HG03139 (cell line): Measurements from ENCODE around the gene NKX2-2.

Experiments
- ATAC-seq: cut with Tn5 transposase; IDR thresholded peaks from one replicate; pipeline ENCODE4 v1.9.1; 2021; ENCODE audit not compliant: unreplicated experiment

NKX2-2 gene

DNA sequence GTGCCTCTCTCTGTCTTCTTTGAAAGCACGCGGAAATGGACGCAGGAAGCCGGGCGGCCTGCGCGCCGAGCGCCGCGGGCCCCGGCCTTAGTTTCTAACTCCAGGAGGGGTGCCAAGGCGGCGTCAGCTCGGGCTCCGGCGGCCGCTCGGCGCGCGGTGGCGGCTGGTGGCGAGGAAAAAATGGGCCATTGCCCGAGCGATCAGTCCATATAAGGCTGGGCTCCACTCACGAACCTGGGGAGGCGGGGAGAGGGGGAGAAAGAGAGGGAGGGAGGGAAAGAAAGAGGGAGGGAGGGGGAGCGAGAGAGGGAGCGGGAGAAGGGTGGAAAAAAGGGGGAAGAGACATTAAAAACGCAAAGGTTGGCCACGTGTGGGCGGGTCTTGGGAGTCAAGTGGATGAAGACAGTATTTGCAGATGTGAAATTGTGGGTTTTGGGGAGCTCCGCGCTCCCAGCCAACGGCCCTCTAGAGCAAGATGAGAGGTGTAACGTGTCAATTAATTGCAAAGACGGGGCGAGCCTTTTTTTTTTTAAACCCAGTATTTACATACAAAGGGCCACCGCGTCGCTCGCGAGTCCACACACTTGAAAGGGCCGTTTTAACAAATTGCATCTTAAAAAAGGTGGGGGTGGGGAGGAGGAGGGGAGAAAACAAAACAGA lies at the start of gene NKX2-2:
TSS of gene NKX2-2 (minus strand) at position 184 of the 660 bp plus-strand sequence. CDS start 395 bp downstream, outside the sequence.
- ATAC-seq, result no peak

DNA sequence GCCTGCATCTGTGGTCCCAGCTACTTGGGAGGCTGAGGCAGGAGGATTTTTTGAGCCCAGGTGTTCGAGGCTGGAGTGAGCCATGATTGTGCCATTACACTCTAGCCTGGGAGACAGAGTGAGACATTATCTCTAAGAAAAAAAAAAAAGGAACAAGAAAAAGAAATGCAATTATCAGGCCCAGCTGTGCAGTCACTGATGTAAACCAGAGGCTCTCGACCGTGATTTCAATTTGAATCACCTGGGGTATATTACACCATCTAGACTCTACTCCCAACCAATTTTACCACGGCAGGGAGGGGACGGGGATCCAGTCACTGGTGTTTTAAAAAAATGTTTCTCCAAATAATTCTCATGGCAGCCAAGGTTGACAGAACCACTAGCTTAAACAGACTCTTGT lies 48.8 kb upstream of the NKX2-2 start:
- no peak for ATAC-seq

DNA sequence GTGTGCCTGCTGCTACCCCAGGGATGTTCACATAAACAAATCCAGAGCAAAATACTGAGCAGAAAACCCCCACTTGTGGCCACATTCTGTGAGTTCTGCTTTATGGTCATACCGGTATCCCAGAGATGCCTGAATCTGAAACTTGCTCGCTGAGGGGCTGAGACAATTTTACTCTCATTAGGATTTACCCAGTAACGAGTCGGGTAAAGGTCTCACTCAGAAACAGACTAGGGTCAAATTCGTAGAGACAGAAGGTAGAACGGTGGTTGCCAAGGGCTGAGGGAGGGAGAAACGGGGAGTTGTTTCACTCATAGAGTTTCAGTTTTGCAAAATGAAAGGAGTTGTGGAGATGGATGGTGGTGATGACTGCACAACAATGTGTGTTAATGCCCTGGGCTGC lies 45.4 kb upstream of the NKX2-2 start:
- no peak for ATAC-seq

DNA sequence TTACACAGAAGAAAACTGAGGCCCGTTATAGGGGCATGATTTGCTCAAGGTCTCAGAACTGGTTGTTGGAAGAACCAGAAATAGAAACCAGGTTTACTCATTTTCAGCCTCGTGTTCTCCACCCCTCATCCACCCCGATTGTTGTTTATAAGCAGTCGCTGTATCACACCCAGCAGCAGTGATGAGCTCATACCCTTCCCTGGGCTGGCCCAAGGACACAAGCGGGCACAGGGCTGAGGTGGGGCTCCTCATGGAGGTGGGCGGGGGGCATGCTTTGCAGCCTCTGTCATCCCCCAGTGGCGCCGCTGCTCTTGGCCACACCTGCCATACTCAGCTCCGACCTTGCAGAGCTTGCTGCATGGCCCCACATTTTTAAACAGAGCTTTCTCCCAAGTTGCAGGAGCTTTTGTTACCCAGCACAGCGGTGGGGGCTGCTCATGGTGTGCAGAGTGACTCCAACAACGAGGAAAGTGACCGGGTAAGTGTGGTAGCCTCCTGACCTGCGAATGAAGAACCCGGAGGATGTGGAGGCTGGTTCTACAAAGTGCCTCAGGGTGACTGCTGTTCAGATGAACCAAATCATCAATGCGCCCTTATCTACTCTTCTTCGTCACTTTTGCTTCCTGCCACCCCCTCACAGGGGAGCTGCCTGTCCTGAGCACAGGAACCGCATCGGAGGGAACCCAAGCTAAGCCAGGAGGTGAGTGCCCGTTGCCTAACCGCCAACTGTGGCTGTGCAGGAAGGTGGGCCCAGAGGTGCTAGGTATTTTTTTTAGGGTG lies 43.6 kb upstream of the NKX2-2 start:
- no peak for ATAC-seq

DNA sequence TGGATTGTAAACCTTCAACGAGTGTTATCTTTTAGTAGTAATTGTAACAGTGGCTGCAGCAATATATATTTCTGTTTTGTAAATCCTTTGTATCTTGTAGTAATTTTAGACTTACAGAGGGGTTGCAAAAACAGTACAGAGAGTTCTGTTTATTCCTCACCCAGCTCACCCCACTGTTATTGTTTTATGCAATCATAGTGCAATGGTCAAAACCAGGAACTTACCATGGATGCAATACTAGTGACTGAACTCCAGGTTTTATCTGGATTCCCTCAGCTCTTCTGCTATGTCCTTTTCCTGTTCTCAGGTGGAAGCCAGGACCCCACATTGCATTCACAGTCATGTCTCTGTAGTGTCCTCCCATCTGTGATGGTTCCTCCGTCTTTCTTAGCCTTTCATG lies 42.5 kb upstream of the NKX2-2 start:
- no peak for ATAC-seq

DNA sequence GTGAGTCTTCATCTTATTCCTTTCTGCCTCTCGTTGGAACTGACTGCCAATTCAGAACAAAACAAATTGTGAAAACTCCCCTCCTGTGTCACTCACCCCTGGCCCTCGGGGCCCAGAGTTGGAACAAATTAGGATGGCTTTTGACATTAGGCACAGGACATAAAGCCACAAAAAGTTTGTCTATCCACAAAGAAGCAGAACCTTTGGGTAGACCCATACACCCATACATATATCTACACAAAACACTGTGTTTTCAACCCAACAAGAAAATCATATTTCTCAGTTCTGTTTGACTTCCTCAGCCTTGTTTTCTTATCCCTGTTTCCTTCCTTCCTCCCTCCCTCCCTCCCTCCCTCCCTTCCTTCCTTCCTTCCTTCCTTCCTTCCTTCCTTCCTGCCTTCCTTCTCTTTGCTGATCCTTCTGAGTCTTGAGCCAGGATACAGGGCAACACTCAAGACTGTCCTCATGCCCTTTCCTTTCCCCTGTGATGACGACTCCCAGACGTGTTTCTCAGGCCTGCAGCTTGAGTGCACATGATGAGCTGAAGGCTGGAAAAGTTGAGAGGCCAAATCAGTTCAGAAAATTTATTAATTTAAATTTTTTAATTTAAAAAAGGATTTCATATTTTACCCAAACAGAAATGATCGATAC lies 41.7 kb upstream of the NKX2-2 start:
- no peak for ATAC-seq

DNA sequence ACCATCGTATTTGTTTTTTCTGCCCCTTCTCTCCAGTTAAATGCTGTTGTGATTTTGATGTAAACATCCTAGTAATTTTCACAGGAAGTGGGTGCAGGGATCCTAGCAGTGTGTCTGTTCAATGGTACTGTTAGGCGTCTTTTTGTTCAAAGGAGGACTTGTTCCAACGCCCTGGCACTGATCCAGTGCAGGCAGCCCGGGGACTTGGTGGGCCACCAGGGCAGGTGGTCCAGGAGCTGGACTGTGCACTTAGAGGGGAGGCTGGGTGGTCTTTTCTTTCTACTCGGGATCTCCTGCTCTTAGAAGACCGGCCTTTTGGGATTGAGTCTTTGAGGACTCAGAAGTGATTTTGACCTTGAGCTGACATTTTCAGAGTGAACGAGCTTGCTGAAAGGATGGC lies 41.1 kb upstream of the NKX2-2 start:
- ATAC-seq, result no peak

DNA sequence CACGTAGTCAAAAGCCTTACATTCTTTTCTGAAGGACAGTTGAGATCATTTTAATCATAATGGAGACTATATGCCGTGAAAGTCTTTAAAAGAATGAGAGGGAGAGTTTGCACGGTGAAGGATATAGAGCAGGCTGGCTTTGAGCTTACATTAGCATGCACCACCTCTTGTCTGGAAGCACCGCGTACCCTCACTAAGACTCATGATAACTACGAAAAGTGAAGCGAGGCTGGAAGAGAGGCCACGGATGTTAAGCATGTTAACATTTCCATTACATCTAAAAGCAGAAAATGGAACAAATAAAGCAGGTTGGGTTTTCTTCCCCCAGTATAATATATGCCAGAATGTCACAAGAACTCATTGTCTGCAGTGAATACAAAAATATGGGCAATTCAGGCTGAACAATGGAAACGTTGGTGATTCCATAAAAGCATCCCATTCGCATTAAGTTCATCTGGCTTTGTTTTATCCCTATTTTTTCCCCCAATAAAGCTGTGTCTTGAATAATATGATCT lies 40.6 kb upstream of the NKX2-2 start:
- no peak for ATAC-seq

DNA sequence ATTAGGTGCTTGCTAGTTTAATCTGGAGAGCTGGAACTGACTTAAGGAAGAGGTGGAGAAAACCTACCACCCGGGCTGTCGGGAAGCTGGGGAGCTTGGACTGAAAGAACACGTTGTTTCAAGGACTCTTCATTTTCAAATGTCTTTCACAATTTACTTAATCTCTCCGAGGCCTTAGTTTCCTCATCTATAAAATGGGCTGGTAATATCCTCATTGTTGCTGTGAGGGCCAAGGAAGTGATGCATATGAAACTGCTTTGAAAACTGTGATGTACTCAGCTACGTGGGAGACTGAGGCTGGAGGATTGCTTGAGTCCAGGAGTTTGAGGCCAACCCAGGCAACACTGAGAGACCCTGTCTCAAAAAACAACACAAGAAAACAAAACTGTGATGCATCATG lies 36.7 kb upstream of the NKX2-2 start:
- ATAC-seq, result no peak

DNA sequence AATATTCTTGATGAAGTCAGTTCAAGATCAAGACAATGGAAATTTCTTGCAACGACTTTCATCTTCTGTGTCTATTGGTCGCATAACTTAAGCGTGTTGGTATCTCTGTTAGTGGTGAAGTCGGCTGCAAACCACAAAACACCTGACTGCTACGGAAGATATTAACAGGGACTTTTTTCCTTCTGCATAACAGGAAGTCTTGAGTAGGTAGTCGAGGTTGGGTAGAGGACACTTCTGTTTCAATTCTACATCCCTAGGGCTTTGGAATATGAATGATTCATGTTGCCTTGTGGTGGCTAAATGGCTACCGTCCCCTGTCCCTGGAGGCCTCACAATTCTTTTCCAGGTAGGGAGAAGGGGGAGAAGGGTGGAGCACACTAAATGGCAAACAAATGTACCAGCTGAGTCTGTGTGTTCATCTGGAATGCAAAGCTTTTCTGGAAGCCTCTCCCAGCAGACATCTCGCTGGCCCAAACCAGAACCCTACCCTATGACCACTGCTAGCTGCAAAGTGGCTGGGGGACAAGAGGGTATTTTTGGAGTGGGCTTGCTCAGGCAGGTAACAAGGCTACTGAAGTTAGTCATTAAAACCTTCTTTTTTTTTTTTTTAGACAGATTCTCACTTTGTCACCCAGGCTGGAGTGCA lies 34.6 kb upstream of the NKX2-2 start:
- peak; percentile 65 for ATAC-seq

DNA sequence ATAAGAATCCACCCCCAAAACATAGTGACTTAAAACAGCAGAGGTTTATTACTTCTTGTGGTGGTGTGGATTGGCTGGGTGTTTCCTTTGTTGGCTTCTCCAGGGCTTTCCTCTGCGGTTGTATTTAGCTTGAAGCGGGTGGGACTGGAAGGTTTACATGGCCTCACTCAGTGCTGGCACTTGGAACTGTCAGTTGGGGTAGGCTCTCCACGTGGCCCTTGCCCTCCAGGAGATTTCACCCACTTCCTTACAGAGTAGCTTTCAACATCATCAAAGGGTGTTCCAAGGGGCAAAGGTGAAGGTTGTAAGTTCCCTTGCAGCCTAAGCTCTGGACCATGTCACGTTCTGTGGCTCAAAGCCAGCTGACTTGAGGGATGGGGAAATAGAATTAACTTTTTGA lies 32.5 kb upstream of the NKX2-2 start:
- no peak for ATAC-seq

DNA sequence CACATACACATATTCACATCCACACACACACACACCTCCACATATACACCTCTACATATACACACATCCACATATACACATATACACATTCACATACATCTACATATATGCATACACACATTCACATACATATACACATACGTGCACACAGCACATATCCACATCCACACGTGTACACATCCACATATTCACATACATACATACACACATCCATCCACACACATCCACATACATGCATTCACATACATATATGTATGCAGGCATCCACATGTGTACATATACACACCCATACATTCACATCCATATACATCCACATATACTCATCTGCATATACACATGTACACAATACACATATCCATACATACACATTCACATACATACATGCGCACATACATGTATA lies 25.6 kb upstream of the NKX2-2 start:
- no peak for ATAC-seq

DNA sequence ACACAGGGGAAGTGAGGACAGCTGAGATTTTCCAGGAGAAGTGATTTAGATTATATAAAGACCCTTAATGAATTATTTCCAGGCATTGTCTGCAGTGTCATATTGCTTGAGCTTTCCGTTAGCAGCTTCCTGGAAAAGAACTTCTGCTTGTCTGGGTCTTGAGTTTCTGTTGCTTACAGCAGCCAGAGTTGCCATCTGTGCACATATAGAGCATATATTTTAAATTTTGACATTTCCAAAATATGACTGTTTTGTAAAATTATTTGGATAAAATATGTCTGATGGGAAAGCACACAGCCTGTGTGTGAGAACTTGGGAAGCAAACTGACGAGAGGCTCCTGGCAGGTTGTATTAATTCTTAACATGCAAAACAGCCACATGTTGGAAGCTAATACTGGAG lies 21.0 kb upstream of the NKX2-2 start:
- no peak for ATAC-seq

DNA sequence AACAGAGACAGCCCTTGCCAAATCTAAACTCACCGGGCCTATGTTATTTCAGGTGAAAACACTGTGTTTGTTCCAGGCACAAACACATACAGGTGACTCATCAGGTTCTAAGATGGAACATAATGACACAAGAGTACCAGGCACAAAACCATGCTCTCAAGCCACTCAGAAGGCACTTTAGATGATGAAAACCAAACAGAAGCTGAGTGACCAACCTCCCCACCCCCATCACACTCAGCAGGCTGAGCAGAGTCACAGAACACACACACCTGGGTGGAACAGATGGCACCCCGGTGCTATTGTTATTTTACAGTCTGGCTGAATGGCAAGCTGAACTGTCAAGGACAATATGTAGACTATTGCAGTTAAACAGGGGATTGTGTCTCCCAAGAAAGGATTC lies 20.6 kb upstream of the NKX2-2 start:
- ATAC-seq, result no peak

DNA sequence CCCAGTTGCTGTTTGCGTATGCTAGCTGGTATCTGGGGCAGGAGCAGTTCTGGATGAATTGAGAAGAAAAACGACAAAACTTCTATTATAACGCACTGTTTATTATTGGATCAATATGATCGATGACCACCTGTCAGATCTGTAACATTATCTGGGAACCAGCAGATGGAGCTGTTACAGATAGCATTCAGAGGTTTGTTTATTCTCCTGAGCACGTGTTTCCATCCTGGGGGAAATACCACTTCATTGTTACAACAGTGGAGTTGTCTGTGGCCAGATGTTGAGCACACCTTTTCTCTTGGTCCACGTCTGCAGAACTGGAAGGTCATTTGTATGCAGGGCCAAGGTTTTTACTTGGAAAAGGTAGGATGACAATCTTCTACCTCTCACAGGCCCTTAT lies 16.0 kb upstream of the NKX2-2 start:
- no peak for ATAC-seq

DNA sequence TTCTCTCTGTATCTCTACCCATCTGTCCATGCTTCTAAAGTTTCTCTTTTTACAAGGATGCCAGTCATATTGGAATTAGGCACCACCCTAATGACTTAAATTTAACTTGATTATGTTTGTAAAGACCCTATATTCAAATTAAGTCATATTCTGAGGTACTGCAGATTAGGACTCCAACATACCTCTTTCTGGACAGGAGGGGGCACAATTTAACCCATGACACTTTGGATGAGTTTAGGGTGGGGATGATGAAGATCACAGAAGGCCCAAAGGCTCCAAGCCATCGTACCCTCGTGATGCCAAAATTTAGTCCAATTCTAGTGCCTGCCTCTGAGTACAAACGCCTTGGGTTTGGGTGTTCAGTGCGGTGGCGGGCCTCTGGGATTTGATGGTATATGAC lies 15.0 kb upstream of the NKX2-2 start:
- ATAC-seq, result no peak

DNA sequence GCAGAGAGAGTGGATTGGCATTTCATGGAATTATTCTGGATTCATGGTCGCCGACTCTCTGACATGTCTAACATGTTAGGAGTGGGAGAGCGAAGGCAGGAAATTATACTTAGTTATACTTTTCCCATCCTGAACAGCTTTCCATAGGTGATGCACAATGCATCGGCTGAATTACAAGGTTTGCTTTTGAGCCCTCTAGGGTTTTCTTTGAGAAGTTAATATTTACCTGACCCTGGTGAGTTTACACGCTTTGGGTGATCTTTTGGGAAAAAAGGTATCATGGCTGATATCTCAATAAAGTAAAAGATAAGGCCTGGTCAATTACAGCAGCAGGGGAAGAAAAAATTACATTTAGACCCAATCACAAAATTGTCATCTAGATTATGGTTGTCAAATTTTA lies 14.0 kb upstream of the NKX2-2 start:
- ATAC-seq, result no peak

DNA sequence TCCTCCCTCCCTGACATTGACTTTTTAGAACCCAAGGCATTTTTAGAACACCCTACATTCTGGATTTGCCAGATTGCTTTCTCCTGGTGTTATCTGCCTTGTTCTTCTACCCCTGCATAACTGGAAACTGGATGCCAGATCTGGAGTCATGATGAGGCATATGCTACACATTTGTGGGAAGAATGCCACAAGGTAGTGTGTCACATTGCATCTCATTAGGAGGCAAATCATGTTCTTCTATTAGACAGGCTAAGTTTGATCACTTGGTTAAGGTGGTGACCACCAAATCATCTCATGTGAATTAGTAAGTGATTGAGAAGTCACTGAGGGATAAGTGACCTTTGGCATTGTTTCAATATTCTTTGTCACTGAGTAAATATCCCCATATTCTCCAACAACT lies 12.9 kb upstream of the NKX2-2 start:
- ATAC-seq, result no peak

DNA sequence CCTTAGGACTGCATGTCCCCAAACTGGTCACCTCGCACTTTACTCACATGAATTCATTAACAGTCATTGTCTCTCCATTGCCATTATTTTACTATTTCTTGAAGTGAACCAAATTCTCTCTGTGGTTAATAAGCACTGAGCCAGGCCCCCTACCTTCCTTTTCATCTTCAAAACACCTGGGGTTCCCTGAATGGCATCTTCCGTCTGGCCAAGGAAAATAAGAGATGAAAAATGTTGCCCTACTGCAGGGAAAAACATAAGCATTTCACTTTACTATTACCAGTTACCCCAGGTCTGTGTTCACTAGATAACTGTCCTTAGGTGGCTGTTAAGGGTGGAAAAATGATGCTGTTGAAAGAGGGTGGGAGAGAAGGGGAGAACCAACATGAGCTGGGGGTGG lies 10.0 kb upstream of the NKX2-2 start:
- no peak for ATAC-seq

DNA sequence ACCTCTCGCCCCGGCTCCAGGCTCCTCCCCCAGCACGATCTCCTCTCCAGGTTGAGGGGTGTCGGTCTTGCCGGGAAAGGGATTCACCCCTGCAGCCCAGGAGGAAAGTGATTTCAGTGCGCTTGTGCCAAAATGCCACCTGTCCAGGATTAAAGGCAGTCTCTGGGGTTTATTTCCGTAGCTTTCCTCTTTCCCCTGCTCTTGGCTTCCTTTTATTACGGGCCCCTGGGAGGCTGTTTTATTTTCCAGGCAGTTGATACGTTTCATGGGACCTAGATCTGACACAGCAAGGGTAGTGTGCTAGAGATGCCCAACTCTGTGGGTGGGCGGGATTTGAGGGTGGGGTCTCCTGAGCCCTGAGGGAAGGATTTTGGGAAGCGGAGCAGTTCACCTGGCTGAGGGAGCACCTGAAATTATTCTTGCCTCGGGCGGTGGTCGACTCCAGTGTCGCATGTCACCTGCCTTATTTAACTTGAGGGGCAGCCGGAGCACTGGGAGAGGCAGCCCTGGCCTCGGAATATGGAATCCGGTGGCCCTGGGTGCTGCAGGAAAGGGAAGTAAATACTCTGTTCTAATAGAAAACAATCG lies 9.5 kb upstream of the NKX2-2 start:
- no peak for ATAC-seq
